Stimulated activated naive CD4-positive, alpha-beta T cell (primary cell): ENCODE data around the gene MRPS24.
"Not testable (repeated sequence)": the region's sequence is repeated elsewhere in the genome, so short reads cannot be mapped to it uniquely, and the experiment has no call there.

ENCODE experiments used
- DNase-seq, 6 experiments: peaks; one replicate each; lab custom pipeline; 2025; lab: John Stamatoyannopoulos, UW

Gene MRPS24

GRCh38 chr7:43838201-43838658, 31.1 kb downstream of the MRPS24 start:
- DNase-seq: no peak

GRCh38 chr7:43834463-43835251, 34.7 kb downstream of the MRPS24 start:
- DNase-seq: peak in 5 of 6 experiments; percentile 1 to 52 (median 32)

GRCh38 chr7:43830917-43831316, 38.4 kb downstream of the MRPS24 start:
- not testable (repeated sequence) for DNase-seq

GRCh38 chr7:43825391-43825808, 43.9 kb downstream of the MRPS24 start:
- no peak for DNase-seq

- no peak for DNase-seq
Observed at GRCh38 chr7:43824963-43825362, 44.4 kb downstream of the MRPS24 start.

GRCh38 chr7:43824513-43824912, 44.8 kb downstream of the MRPS24 start:
- not testable (repeated sequence) for DNase-seq

GRCh38 chr7:43823941-43824340, 45.4 kb downstream of the MRPS24 start:
- no peak for DNase-seq

GRCh38 chr7:43823425-43823824, 45.9 kb downstream of the MRPS24 start:
- not testable (repeated sequence) for DNase-seq
